ENCODE data around the gene MEGF11.
"Not testable (repeated sequence)": the region's sequence is repeated elsewhere in the genome, so short reads cannot be mapped to it uniquely, and the experiment has no call there.

Gene MEGF11

GRCh38 chr15:66264859-66265513 is 11.4 kb upstream of the MEGF11 start:
- CTCF ChIA-PET = no interaction called here

GRCh38 chr15:66262837-66263236 is 9.3 kb upstream of the MEGF11 start:
- CTCF ChIA-PET; POLR2A ChIA-PET; DNase-seq (ENCODE audit: extremely low spot score): not testable (repeated sequence)

More at GRCh38 chr15:66264859-66265513, 11.4 kb upstream of the MEGF11 start:
- POLR2A ChIA-PET = no interaction called here
- TF ChIP-seq NFRKB (IDR thresholded peaks at IDR 0.05) (no peak), ZNF384 (IDR thresholded peaks at IDR 0.05) (no peak), SP1 (IDR thresholded peaks at IDR 0.05) (no peak), TARDBP (IDR thresholded peaks at IDR 0.05) (no peak), CTBP1 (IDR thresholded peaks at IDR 0.05; ENCODE audit: borderline replicate concordance) (no peak), L3MBTL2 (conservative IDR thresholded peaks at IDR 0.05) (no peak), ARNT (IDR thresholded peaks at IDR 0.05) (no peak), FOXK2 (IDR thresholded peaks at IDR 0.05) (no peak)
- no peak for DNase-seq (ENCODE audit: extremely low spot score)

DNA sequence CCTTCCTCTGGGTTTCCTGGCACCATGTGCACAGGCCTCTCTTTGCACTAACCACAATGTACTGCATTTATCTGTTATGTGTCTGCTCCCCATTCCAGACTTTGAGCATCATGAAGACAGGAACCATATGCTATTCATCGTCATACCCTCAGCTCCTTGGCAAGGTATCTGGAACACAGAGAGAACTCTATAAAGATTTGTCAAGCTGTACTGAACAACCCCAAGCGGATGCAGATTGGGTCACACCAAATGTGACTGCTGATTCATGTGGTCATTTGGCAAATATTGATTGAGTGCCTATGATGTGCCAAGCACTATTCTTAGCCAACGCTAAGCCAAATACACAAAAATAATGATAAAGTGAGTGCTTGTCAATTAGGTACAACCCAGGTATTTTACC is 7.5 kb upstream of the MEGF11 start:
- TF ChIP-seq FOXM1 (IDR thresholded peaks at IDR 0.05; ENCODE audit: borderline replicate concordance) (no peak), ARNT (IDR thresholded peaks at IDR 0.05) (no peak), ZNF384 (IDR thresholded peaks at IDR 0.05) (no peak), TARDBP (IDR thresholded peaks at IDR 0.05) (no peak), FOXK2 (IDR thresholded peaks at IDR 0.05) (no peak), SP1 (IDR thresholded peaks at IDR 0.05) (no peak), LEF1 (IDR thresholded peaks at IDR 0.05; ENCODE audit: borderline replicate concordance) (no peak), PKNOX1 (IDR thresholded peaks at IDR 0.05) (no peak), ELF4 (IDR thresholded peaks at IDR 0.05) (no peak), BHLHE40 (IDR thresholded peaks at IDR 0.05; ENCODE audit: borderline replicate concordance) (no peak), NFRKB (IDR thresholded peaks at IDR 0.05) (no peak), SUZ12 (IDR thresholded peaks at IDR 0.05) (no peak), FOXA1 (IDR thresholded peaks at IDR 0.05) (no peak)
- DNase-seq (ENCODE audit: extremely low spot score) = no peak
- POLR2A ChIA-PET = no interaction called here
- CTCF ChIA-PET = interaction anchor here (1.5 kb wide), 1 partner anchor 9 kb away, joined by 4 read pairs; no protein-coding TSS in a partner anchor

GRCh38 chr15:66256692-66257091 is 3.1 kb upstream of the MEGF11 start:
- POLR2A ChIA-PET = no interaction called here

GRCh38 chr15:66254951-66255676 is 1.6 kb upstream of the MEGF11 start:
- ChIA-PET POLR2A (no interaction called here), CTCF (no interaction called here)
- TF ChIP-seq NFRKB (IDR thresholded peaks at IDR 0.05) (no peak), HDGF (IDR thresholded peaks at IDR 0.05; ENCODE audit: borderline replicate concordance) (no peak), ZNF384 (IDR thresholded peaks at IDR 0.05) (no peak), TARDBP (IDR thresholded peaks at IDR 0.05) (no peak), ELF4 (IDR thresholded peaks at IDR 0.05) (no peak), CTBP1 (IDR thresholded peaks at IDR 0.05; ENCODE audit: borderline replicate concordance) (no peak), BHLHE40 (IDR thresholded peaks at IDR 0.05; ENCODE audit: borderline replicate concordance) (no peak), SP1 (IDR thresholded peaks at IDR 0.05) (no peak), PKNOX1 (IDR thresholded peaks at IDR 0.05) (no peak)
- DNase-seq (ENCODE audit: extremely low spot score) = no peak

More at GRCh38 chr15:66256692-66257091, 3.1 kb upstream of the MEGF11 start:
- TF ChIP-seq ZNF384 (IDR thresholded peaks at IDR 0.05) (no peak), FOXK2 (IDR thresholded peaks at IDR 0.05) (no peak), L3MBTL2 (conservative IDR thresholded peaks at IDR 0.05) (no peak), NFRKB (IDR thresholded peaks at IDR 0.05) (no peak), TARDBP (IDR thresholded peaks at IDR 0.05) (no peak), CTBP1 (IDR thresholded peaks at IDR 0.05; ENCODE audit: borderline replicate concordance) (no peak), BHLHE40 (IDR thresholded peaks at IDR 0.05; ENCODE audit: borderline replicate concordance) (no peak), ELF4 (IDR thresholded peaks at IDR 0.05) (no peak), FOXM1 (IDR thresholded peaks at IDR 0.05; ENCODE audit: borderline replicate concordance) (no peak), HDGF (IDR thresholded peaks at IDR 0.05; ENCODE audit: borderline replicate concordance) (no peak), ARNT (IDR thresholded peaks at IDR 0.05) (no peak), FOXA1 (IDR thresholded peaks at IDR 0.05) (no peak), LEF1 (IDR thresholded peaks at IDR 0.05; ENCODE audit: borderline replicate concordance) (no peak), SP1 (IDR thresholded peaks at IDR 0.05) (no peak), PKNOX1 (IDR thresholded peaks at IDR 0.05) (no peak), SUZ12 (IDR thresholded peaks at IDR 0.05) (no peak)
- DNase-seq (ENCODE audit: extremely low spot score) = no peak
- CTCF ChIA-PET = interaction anchor here (0.6 kb wide), 2 partner anchors 223 to 820 kb away, joined by 3 to 4 read pairs; no protein-coding TSS in a partner anchor
